SK-N-SH treated with all-trans-retinoic acid at 6 μM for 48 hours (cell line): ENCODE results near the gene NT5C.

Experiments
- ARNTL ChIP-seq: fragments of 450-650 bp; formaldehyde crosslinking; IDR thresholded peaks from 2 replicates; pipeline ENCODE4 v1.5.0; 2020; ENCODE audit warnings: low read depth, mild to moderate bottlenecking, moderate library complexity, borderline replicate concordance
- ESRRG ChIP-seq: fragments of 250-450 bp; sonication (Bioruptor Pico); IDR thresholded peaks from 2 replicates; pipeline ENCODE4 v1.6.1; 2021; ENCODE audit warnings: mild to moderate bottlenecking
- ISL1 ChIP-seq: fragments of 250-450 bp; sonication (Bioruptor Pico); IDR thresholded peaks from 2 replicates; pipeline ENCODE4 v2.1.2; 2022; ENCODE audit warnings: mild to moderate bottlenecking, moderate library complexity
- PATZ1 ChIP-seq: fragments of 250-450 bp; sonication (Bioruptor Pico); IDR thresholded peaks from 2 replicates; pipeline ENCODE4 v1.8.0; 2020; ENCODE audit warnings: mild to moderate bottlenecking, moderate library complexity, borderline replicate concordance
- RARB ChIP-seq: fragments of 250-450 bp; sonication (Bioruptor Pico); IDR thresholded peaks from 2 replicates; pipeline ENCODE4 v1.8.0; 2021; ENCODE audit warnings: mild to moderate bottlenecking, moderate library complexity
- SNAI2 ChIP-seq: fragments of 250-450 bp; sonication (Bioruptor Pico); IDR thresholded peaks from 2 replicates; pipeline ENCODE4 v1.5.0; 2020; ENCODE audit warnings: mild to moderate bottlenecking, moderate library complexity
- TCF4 ChIP-seq: fragments of 250-450 bp; sonication (Bioruptor Pico); IDR thresholded peaks from 2 replicates; pipeline ENCODE4 v1.8.0; 2021; ENCODE audit warnings: mild to moderate bottlenecking, moderate library complexity, borderline replicate concordance
- TSHZ2 ChIP-seq: fragments of 250-450 bp; sonication (Bioruptor Pico); IDR thresholded peaks from 2 replicates; pipeline ENCODE4 v1.5.0; 2020; ENCODE audit warnings: mild to moderate bottlenecking, moderate library complexity
- ZNF565 ChIP-seq: fragments of 450-650 bp; formaldehyde crosslinking; conservative IDR thresholded peaks from 2 replicates; pipeline ENCODE4 v1.5.0; 2020; ENCODE audit warnings: low read depth, mild to moderate bottlenecking, moderate library complexity
- ZNF70 ChIP-seq: fragments of 450-650 bp; formaldehyde crosslinking; IDR thresholded peaks from 2 replicates; pipeline ENCODE4 v1.5.0; 2020; ENCODE audit warnings: mild to moderate bottlenecking, moderate library complexity
- ZNF8 ChIP-seq: fragments of 450-650 bp; formaldehyde crosslinking; IDR thresholded peaks from 2 replicates; pipeline ENCODE4 v1.5.0; 2020; ENCODE audit warnings: mild to moderate bottlenecking, moderate library complexity
- TF ChIP-seq, protein P1 (sequence below): fragments of 250-450 bp; sonication (Bioruptor Pico); IDR thresholded peaks from 2 replicates; pipeline ENCODE4 v1.5.1; 2020; ENCODE audit warnings: low read depth, mild to moderate bottlenecking, moderate library complexity
- TF ChIP-seq, protein P2 (sequence below): fragments of 250-450 bp; sonication (Bioruptor Pico); IDR thresholded peaks from 2 replicates; pipeline ENCODE4 v1.8.0; 2021; ENCODE audit warnings: low read depth, mild to moderate bottlenecking, moderate library complexity, borderline replicate concordance
- TF ChIP-seq, protein P3 (sequence below): fragments of 250-450 bp; sonication (Bioruptor Pico); IDR thresholded peaks from 2 replicates; pipeline ENCODE4 v1.5.1; 2021; ENCODE audit warnings: mild to moderate bottlenecking, moderate library complexity

DNA sequence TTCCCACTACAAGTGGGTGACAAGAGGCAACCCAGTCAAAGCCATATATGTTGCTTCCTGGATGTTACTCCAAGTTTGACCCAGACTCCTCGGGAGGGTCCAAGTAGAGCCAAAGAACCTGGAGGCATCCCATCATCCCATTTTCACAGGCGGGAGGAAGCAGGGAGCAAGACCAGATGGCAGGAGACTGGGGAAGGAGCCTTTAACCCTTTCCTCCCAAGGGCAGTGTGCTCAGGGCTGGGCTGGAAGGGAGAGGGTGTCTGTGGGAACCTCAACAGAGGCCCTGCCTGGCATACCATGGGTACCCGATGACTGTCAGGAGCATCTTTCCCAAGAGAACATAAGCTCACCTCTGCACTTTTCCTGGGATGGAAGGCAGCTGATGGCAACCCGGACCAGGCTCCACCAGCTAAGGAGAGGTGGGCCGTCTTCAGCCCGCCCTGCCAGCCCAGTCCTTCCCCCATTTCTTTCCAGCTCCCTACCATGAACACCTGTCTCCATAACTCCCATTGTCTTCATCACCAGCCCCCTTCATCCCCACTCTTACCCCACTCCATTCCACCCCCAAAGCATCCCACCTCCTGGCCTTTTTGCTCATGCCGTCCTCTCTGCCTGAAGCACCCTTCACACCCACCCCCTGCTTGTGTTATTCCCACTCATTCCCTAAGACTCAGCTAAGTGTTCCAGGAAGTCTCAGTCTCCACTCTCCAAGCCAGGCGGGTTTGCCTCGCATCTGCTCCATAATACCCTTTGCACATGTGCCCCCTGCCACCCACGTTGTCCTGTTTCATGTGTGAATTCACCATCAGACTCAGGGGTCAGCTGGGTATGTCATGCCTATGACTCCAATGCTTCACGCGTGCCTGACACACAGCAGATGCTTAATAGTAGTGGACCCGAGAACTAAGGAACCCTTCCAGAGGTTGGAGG is 49.7 kb downstream of the NT5C start:
- TF ChIP-seq ZNF565 (CRISPR knock-in tag) (no peak), RARB (no peak), ESRRG (CRISPR knock-in tag) (no peak), PATZ1 (CRISPR knock-in tag) (no peak), TCF4 (CRISPR knock-in tag) (no peak), TSHZ2 (CRISPR knock-in tag) (no peak), ARNTL (CRISPR knock-in tag) (no peak), ZNF70 (CRISPR knock-in tag) (no peak), ISL1 (CRISPR knock-in tag) (no peak), SNAI2 (CRISPR knock-in tag) (no peak), ZNF8 (CRISPR knock-in tag) (no peak)
- TF ChIP-seq, protein P1, sequence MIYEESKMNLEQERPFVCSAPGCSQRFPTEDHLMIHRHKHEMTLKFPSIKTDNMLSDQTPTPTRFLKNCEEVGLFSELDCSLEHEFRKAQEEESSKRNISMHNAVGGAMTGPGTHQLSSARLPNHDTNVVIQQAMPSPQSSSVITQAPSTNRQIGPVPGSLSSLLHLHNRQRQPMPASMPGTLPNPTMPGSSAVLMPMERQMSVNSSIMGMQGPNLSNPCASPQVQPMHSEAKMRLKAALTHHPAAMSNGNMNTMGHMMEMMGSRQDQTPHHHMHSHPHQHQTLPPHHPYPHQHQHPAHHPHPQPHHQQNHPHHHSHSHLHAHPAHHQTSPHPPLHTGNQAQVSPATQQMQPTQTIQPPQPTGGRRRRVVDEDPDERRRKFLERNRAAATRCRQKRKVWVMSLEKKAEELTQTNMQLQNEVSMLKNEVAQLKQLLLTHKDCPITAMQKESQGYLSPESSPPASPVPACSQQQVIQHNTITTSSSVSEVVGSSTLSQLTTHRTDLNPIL (CRISPR knock-in tag), result no peak
- TF ChIP-seq, protein P2, sequence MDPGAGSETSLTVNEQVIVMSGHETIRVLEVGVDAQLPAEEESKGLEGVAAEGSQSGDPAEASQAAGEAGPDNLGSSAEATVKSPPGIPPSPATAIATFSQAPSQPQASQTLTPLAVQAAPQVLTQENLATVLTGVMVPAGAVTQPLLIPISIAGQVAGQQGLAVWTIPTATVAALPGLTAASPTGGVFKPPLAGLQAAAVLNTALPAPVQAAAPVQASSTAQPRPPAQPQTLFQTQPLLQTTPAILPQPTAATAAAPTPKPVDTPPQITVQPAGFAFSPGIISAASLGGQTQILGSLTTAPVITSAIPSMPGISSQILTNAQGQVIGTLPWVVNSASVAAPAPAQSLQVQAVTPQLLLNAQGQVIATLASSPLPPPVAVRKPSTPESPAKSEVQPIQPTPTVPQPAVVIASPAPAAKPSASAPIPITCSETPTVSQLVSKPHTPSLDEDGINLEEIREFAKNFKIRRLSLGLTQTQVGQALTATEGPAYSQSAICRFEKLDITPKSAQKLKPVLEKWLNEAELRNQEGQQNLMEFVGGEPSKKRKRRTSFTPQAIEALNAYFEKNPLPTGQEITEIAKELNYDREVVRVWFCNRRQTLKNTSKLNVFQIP, result no peak
- TF ChIP-seq, protein P3, sequence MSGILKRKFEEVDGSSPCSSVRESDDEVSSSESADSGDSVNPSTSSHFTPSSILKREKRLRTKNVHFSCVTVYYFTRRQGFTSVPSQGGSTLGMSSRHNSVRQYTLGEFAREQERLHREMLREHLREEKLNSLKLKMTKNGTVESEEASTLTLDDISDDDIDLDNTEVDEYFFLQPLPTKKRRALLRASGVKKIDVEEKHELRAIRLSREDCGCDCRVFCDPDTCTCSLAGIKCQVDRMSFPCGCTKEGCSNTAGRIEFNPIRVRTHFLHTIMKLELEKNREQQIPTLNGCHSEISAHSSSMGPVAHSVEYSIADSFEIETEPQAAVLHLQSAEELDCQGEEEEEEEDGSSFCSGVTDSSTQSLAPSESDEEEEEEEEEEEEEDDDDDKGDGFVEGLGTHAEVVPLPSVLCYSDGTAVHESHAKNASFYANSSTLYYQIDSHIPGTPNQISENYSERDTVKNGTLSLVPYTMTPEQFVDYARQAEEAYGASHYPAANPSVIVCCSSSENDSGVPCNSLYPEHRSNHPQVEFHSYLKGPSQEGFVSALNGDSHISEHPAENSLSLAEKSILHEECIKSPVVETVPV, result no peak
